HG03521 (cell line): Measurements from ENCODE around the gene MRPL10.

Experiments used
- ATAC-seq: cut with Tn5 transposase; IDR thresholded peaks from one replicate; pipeline ENCODE4 v1.9.1; 2021; ENCODE audit warnings: mild to moderate bottlenecking, moderate library complexity; ENCODE audit not compliant: unreplicated experiment

MRPL10 gene

GRCh38 chr17:47840742-47841487, 9.6 kb upstream of the MRPL10 start, which contains the start of gene SCRN2:
TSS of gene SCRN2 (minus strand) at chr17:47841273. CDS start at chr17:47840843, 430 bp downstream.
- ATAC-seq: peak; percentile 74

GRCh38 chr17:47840001-47840741, 8.8 kb upstream of the MRPL10 start:
- ATAC-seq: no peak

- no peak for ATAC-seq
Measured at GRCh38 chr17:47839071-47839470, 7.7 kb upstream of the MRPL10 start.

- no peak for ATAC-seq
Measured at GRCh38 chr17:47838636-47839035, 7.3 kb upstream of the MRPL10 start.

- no peak for ATAC-seq
Measured at GRCh38 chr17:47837401-47838039, 6.2 kb upstream of the MRPL10 start.

GRCh38 chr17:47836601-47837000, 5.3 kb upstream of the MRPL10 start:
- ATAC-seq: no peak

- ATAC-seq: no peak
Measured at GRCh38 chr17:47834756-47835155, 3.4 kb upstream of the MRPL10 start.

GRCh38 chr17:47831934-47832327, 590 bp upstream of the MRPL10 start:
- no peak for ATAC-seq

- no peak for ATAC-seq
Measured at GRCh38 chr17:47830396-47831002, 842 bp downstream of the MRPL10 start.

- ATAC-seq: no peak
Measured at GRCh38 chr17:47829870-47830269, 1.5 kb downstream of the MRPL10 start.

GRCh38 chr17:47823519-47823918, 7.8 kb downstream of the MRPL10 start:
- no peak for ATAC-seq

GRCh38 chr17:47822785-47823184, 8.6 kb downstream of the MRPL10 start:
- no peak for ATAC-seq

- ATAC-seq: peak; percentile 45
Measured at GRCh38 chr17:47821424-47822391, 9.6 kb downstream of the MRPL10 start, which contains the start of gene OSBPL7. TSS of gene OSBPL7 (minus strand) at chr17:47821794. CDS start at chr17:47820278, 1,516 bp downstream.

GRCh38 chr17:47821031-47821423, 10.3 kb downstream of the MRPL10 start:
- no peak for ATAC-seq

GRCh38 chr17:47820033-47820789, 11.1 kb downstream of the MRPL10 start:
- no peak for ATAC-seq

- no peak for ATAC-seq
Measured at GRCh38 chr17:47819475-47819874, 11.9 kb downstream of the MRPL10 start.

GRCh38 chr17:47818002-47818695, 13.2 kb downstream of the MRPL10 start:
- ATAC-seq: no peak

- ATAC-seq: no peak
Measured at GRCh38 chr17:47816947-47817346, 14.4 kb downstream of the MRPL10 start.
